Activated CD8-positive, alpha-beta T cell treated with anti-CD3 and anti-CD28 coated beads for 36 hours (primary cell): ENCODE measurements around the gene NEK4. TPM values are rescaled to one million over a fixed set of nuclear protein-coding genes. Genes with fewer than 3 reads are reported as not detected.

Source experiments
- ATAC-seq: fragments of 200-7000 bp; cut with Tn5 transposase; one replicate; pipeline ENCODE4 v1.10.0; 2021; ENCODE audit warnings: mild to moderate bottlenecking, moderate library complexity
- CTCF ChIA-PET: fragments of 350-600 bp; sonication (Branson Sonifier 250); formaldehyde crosslinking; loops from one replicate; lab custom pipeline; 2021; ENCODE audit warnings: antibody characterized with exemption; lab: Charles Lee
- POLR2A ChIA-PET: fragments of 350-600 bp; sonication (Branson Sonifier 250); formaldehyde crosslinking; loops from one replicate; lab custom pipeline; 2021; ENCODE audit warnings: antibody characterized with exemption; lab: Charles Lee
- DNase-seq: peaks from one replicate; pipeline ENCODE4 v3.0.0-alpha.2; 2020
- H3K27ac Mint-ChIP-seq: one replicate; pipeline ENCODE4 v1.8.0; 2021; ENCODE audit warnings: mild to moderate bottlenecking, mixed read lengths
- H3K27me3 Mint-ChIP-seq: one replicate; pipeline ENCODE4 v1.8.0; 2021; ENCODE audit warnings: mixed read lengths
- H3K36me3 Mint-ChIP-seq: one replicate; pipeline ENCODE4 v1.8.0; 2021; ENCODE audit warnings: low read depth, mixed read lengths
- H3K4me1 Mint-ChIP-seq: one replicate; pipeline ENCODE4 v1.8.0; 2021; ENCODE audit warnings: low read depth, mixed read lengths
- H3K4me3 Mint-ChIP-seq: one replicate; pipeline ENCODE4 v1.8.0; 2021; ENCODE audit warnings: mild to moderate bottlenecking, moderate library complexity, mixed read lengths
- H3K9me3 Mint-ChIP-seq: one replicate; pipeline ENCODE4 v1.8.0; 2021; ENCODE audit warnings: mixed read lengths
- CTCF ChIP-seq: fragments of 200-600 bp; IDR thresholded peaks from one replicate; pipeline ENCODE4 v1.8.0; 2022; ENCODE audit warnings: antibody characterized with exemption, mild to moderate bottlenecking
- intact Hi-C: fragments of 100-400 bp; cut with micrococcal nuclease; formaldehyde crosslinking; loops from one replicate; pipeline ENCODE4 v1.10.0; 2022
- total RNA-seq, 2 experiments: library from RNA; stranded (reverse); gene quantifications; one replicate each; pipeline ENCODE4 v1.2.3, GENCODE V29; 2021

Gene NEK4
- total RNA-seq, 2 experiments from 2014 or later = 16.2 to 18.4 TPM

GRCh38 chr3:52670621-52671521, 99.9 kb downstream of the NEK4 start:
- no peak for TF ChIP-seq CTCF
- intact Hi-C loops = no loop called here
- ChIA-PET CTCF (interaction anchor here (0.9 kb wide), 1 partner anchor 11 kb away, joined by 5 read pairs; no protein-coding TSS in a partner anchor), POLR2A (interaction anchor here (1.1 to 1.5 kb wide), 2 partner anchors 17 to 35 kb away, joined by 3 read pairs; partner anchors contain the start of genes GLT8D1 and SPCS1)
- peaks cover 29% of the 10 kb centered on the region for H3K4me1 Mint-ChIP-seq
- H3K27ac Mint-ChIP-seq = peak overlapping the region; percentile 82
- peak; percentile 64 for DNase-seq
- H3K27me3 Mint-ChIP-seq = no peaks in the 10 kb centered on the region
- H3K9me3 Mint-ChIP-seq = no peaks in the 10 kb centered on the region
- no peak overlapping the region for H3K4me3 Mint-ChIP-seq
- ATAC-seq = peak; percentile 85
- peaks cover 40% of the 10 kb centered on the region for H3K36me3 Mint-ChIP-seq

GRCh38 chr3:52663098-52663497, 107.6 kb downstream of the NEK4 start:
- ATAC-seq (no peak), DNase-seq (no peak)
- POLR2A ChIA-PET = no interaction called here
- Mint-ChIP-seq H3K4me1 (no peaks in the 10 kb centered on the region), H3K4me3 (no peak overlapping the region), H3K9me3 (no peaks in the 10 kb centered on the region), H3K36me3 (peaks cover 31% of the 10 kb centered on the region), H3K27me3 (no peaks in the 10 kb centered on the region), H3K27ac (no peak overlapping the region)
- TF ChIP-seq CTCF = no peak
- CTCF ChIA-PET = no interaction called here
- intact Hi-C loops = no loop called here

GRCh38 chr3:52660046-52660445, 110.7 kb downstream of the NEK4 start:
- CTCF ChIA-PET = no interaction called here
- ATAC-seq (no peak), DNase-seq (no peak)
- TF ChIP-seq CTCF = no peak
- POLR2A ChIA-PET = interaction anchor here (0.8 kb wide), 1 partner anchor 33 kb away, joined by 3 read pairs; no protein-coding TSS in a partner anchor
- peaks cover 5% of the 10 kb centered on the region for H3K4me1 Mint-ChIP-seq
- H3K27ac Mint-ChIP-seq = no peak overlapping the region
- H3K27me3 Mint-ChIP-seq = no peaks in the 10 kb centered on the region
- no peak overlapping the region for H3K4me3 Mint-ChIP-seq
- intact Hi-C loops = no loop called here
- peaks cover 34% of the 10 kb centered on the region for H3K36me3 Mint-ChIP-seq
- no peaks in the 10 kb centered on the region for H3K9me3 Mint-ChIP-seq

Other genes with a start within 250 kb of the NEK4 start
- gene NT5DC2, start 237.1 kb downstream of the NEK4 start, total RNA-seq = 10 to 100 TPM; 53.8 to 61.7 TPM
- gene UQCC5, start 234.3 kb downstream of the NEK4 start, total RNA-seq = 10 to 100 TPM; 14.0 to 20.5 TPM
- 10 to 100 TPM; 55.9 to 56.1 TPM for gene PBRM1, start 85.0 kb downstream of the NEK4 start, total RNA-seq
- 100 to 1,000 TPM; 198 to 200 TPM for gene GNL3, start 84.9 kb downstream of the NEK4 start, total RNA-seq
- gene GLT8D1, start 65.1 kb downstream of the NEK4 start, total RNA-seq = 10 to 100 TPM; 34.0 to 35.0 TPM
- 100 to 1,000 TPM; 116 to 120 TPM for gene SPCS1, start 64.8 kb downstream of the NEK4 start, total RNA-seq
- not detected for gene ITIH1, start 6.7 kb upstream of the NEK4 start, total RNA-seq
- gene ITIH3, start 23.9 kb upstream of the NEK4 start, total RNA-seq = not detected
- gene ITIH4, start 59.7 kb upstream of the NEK4 start, total RNA-seq = 1 to 10 TPM; 3.9 to 5.5 TPM
- not detected for gene MUSTN1, start 64.1 kb upstream of the NEK4 start, total RNA-seq
- 10 to 100 TPM; 17.3 to 18.3 TPM for gene STIMATE, start 126.6 kb upstream of the NEK4 start, total RNA-seq